ENCODE measurements around the gene MAML2. TPM values are rescaled to one million over a fixed set of nuclear protein-coding genes. Genes with fewer than 3 reads are reported as not detected.

MAML2 gene
- total and polyA plus RNA-seq, 7 donors, result 2.8 to 20.7 (median 11.8) TPM

GRCh38 chr11:96234866-96235441 lies 108.0 kb downstream of the MAML2 start:
- Histone ChIP-seq H3K4me3 (no peak overlapping the region), H3K9me3 (no peaks in the 10 kb centered on the region), H3K27ac (peak overlapping the region in 3 of 4 donors; percentile 8 to 70 (median 41)), H3K36me3 (no peaks in the 10 kb centered on the region), H3K4me1 (peaks cover 0 to 52% (median 43%) of the 10 kb centered on the region in 4 donors), H3K27me3 (no peaks in the 10 kb centered on the region)
- DNase-seq, result no peak
- TF ChIP-seq EP300 (IDR thresholded peaks at IDR 0.05) (no peak), POLR2A (IDR thresholded peaks at IDR 0.05) (no peak), POLR2AphosphoS5 (IDR thresholded peaks at IDR 0.05) (no peak)
- TF ChIP-seq, protein P1, sequence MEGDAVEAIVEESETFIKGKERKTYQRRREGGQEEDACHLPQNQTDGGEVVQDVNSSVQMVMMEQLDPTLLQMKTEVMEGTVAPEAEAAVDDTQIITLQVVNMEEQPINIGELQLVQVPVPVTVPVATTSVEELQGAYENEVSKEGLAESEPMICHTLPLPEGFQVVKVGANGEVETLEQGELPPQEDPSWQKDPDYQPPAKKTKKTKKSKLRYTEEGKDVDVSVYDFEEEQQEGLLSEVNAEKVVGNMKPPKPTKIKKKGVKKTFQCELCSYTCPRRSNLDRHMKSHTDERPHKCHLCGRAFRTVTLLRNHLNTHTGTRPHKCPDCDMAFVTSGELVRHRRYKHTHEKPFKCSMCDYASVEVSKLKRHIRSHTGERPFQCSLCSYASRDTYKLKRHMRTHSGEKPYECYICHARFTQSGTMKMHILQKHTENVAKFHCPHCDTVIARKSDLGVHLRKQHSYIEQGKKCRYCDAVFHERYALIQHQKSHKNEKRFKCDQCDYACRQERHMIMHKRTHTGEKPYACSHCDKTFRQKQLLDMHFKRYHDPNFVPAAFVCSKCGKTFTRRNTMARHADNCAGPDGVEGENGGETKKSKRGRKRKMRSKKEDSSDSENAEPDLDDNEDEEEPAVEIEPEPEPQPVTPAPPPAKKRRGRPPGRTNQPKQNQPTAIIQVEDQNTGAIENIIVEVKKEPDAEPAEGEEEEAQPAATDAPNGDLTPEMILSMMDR (IDR thresholded peaks at IDR 0.05), result no peak
- WGBS, 2 donors, result 70 to 80% methylated on average over 1 of the region's 1 CpG
- intact Hi-C loops (cut with DNase I), result loop anchor here (5.0 kb wide), 1 partner anchor 178 kb away; no protein-coding TSS in a partner anchor

DNA sequence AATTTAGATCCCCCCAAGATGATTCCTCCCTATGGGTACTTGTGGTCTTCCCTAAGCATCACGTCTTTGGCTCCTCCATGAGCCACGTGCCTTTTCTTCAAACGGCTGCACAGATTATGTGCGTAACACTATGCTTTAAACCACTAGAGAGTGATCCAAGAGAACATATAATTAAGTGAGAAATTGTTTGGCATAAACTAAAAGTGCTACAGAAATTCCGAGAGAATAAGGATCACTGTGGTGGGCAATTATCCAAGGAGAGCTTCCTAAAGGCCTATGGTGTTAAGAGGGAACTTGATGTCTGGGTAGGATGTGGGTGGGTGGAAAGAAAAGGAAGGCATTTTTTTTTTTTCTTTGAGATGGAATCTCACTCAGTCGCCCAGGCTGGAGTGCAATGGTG lies 110.9 kb downstream of the MAML2 start:
- intact Hi-C loops (cut with DNase I), result no loop called here
- Histone ChIP-seq H3K9me3 (no peaks in the 10 kb centered on the region), H3K27ac (no peak overlapping the region), H3K27me3 (no peaks in the 10 kb centered on the region), H3K4me1 (peaks cover 0 to 58% (median 40%) of the 10 kb centered on the region in 4 donors), H3K36me3 (no peaks in the 10 kb centered on the region), H3K4me3 (no peak overlapping the region)
- DNase-seq, result no peak
- WGBS, 2 donors, result 83 to 94% methylated on average over 6 of the region's 6 CpGs
- TF ChIP-seq, protein P1 (IDR thresholded peaks at IDR 0.05), result no peak
- TF ChIP-seq POLR2A (IDR thresholded peaks at IDR 0.05) (no peak), EP300 (IDR thresholded peaks at IDR 0.05) (no peak), POLR2AphosphoS5 (IDR thresholded peaks at IDR 0.05) (no peak)

- H3K36me3 ChIP-seq, result no peaks in the 10 kb centered on the region
- no peak for DNase-seq
- intact Hi-C loops (cut with DNase I), result no loop called here
- H3K9me3 ChIP-seq, result no peaks in the 10 kb centered on the region
- 67 to 89% methylated on average over 5 of the region's 5 CpGs for WGBS, 2 donors
- H3K27me3 ChIP-seq, result no peaks in the 10 kb centered on the region
- TF ChIP-seq POLR2AphosphoS5 (IDR thresholded peaks at IDR 0.05), result peak in 1 of 4 donors; percentile 52
- TF ChIP-seq POLR2A (IDR thresholded peaks at IDR 0.05), result no peak
- TF ChIP-seq EP300 (IDR thresholded peaks at IDR 0.05), result peak in 1 of 4 donors; percentile 54
- TF ChIP-seq, protein P1 (IDR thresholded peaks at IDR 0.05), result no peak
- H3K4me3 ChIP-seq, result no peak overlapping the region
- H3K4me1 ChIP-seq, result peaks cover 0 to 43% (median 27%) of the 10 kb centered on the region in 4 donors
- H3K27ac ChIP-seq, result peak overlapping the region in 1 of 4 donors; percentile 9
These were observed 112.3 kb downstream of the MAML2 start for GRCh38 chr11:96230686-96231085.

DNA sequence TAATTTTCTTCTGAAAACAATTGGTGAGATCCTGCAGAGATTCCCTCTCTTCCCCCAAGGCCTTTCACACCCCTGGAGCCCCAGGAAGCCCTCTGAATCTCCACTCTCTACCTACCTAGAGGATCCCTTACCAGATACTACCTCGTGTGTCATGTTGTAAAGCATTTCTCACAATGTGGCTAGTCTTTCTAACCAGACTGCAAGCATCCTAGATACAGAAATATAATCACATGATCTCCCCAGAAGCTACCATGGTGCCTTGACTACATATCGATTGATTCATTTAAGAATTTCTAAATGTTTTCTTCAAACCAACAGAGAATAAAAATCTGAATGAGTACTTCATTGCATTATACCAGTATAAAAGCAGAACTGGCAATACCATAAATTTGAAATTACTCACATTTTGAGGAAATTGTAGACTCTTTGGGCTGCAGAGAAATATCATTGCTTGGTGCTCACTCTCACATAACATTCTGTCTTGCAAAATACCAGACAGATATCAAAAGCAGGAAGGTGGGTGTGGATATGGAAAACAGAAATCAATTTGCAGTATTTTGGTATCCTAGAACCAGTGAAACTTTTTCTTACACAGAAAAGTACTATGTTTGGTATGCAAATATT lies 113.5 kb downstream of the MAML2 start:
- intact Hi-C loops (cut with DNase I), result no loop called here
- Histone ChIP-seq H3K4me1 (peaks cover 0 to 36% (median 19%) of the 10 kb centered on the region in 4 donors), H3K27me3 (no peaks in the 10 kb centered on the region), H3K27ac (peak overlapping the region in 2 of 4 donors; percentile 59 to 78), H3K4me3 (no peak overlapping the region), H3K36me3 (no peaks in the 10 kb centered on the region), H3K9me3 (no peaks in the 10 kb centered on the region)
- WGBS, 2 donors, result 77 to 83% methylated on average over 2 of the region's 2 CpGs
- TF ChIP-seq, protein P1 (IDR thresholded peaks at IDR 0.05), result no peak
- no peak for TF ChIP-seq EP300 (IDR thresholded peaks at IDR 0.05)
- DNase-seq, result no peak
